GM20000 (cell line): Measurements from ENCODE around the gene TMC1.

Experiments
- DNase-seq: peaks from one replicate; pipeline ENCODE4 v3.0.0; 2012; ENCODE audit warnings: low spot score
- CTCF ChIP-seq: IDR thresholded peaks from 2 replicates; pipeline ENCODE4 v1.5.1; 2012; ENCODE audit warnings: mild to moderate bottlenecking, control low read depth; ENCODE audit errors: extremely low read depth, missing control alignments

TMC1 gene

DNA sequence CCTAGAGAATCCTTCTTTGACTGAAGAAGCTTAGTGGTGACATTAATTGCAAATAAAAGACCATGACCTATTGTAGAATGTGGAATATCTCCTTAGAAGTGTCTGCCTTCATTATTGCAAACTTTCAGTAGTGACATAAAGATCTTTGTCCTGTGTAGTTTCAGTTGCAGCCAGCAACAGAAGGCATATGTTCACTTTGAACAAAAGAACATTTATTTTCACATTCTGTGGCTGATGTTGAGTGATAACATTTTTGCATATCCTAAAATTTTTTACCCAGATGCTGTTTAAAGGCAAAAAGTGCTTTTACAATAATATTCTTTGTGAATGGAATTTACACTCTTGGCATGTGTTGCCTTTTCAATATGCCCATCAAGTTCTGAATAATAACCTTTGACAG lies 165.9 kb downstream of the TMC1 start:
- no peak for TF ChIP-seq CTCF
- no peak for DNase-seq

DNA sequence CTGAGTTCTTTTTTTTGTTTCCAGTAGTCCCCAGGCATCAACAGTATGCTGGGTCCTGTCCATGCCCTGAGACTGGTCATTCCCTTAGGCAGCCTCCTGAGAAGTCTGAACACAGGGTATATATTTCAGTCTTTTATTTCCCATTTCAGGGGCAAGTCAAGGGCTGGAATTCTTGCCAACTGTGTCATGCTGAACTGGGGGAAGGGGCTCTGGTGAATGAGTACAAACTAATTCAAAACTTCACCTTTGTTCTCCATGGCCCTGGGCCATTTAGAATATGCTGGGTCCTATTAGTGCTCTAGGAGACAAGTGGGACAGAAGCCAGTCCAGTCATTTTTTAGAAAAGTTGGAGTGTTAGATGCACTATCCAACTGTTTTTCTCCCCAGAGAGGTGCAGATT lies 170.3 kb downstream of the TMC1 start:
- DNase-seq, result no peak
- TF ChIP-seq CTCF, result no peak

GRCh38 chr9:72695365-72695764 lies 174.0 kb downstream of the TMC1 start:
- DNase-seq, result no peak
- TF ChIP-seq CTCF, result no peak

GRCh38 chr9:72696511-72696910 lies 175.1 kb downstream of the TMC1 start:
- TF ChIP-seq CTCF, result no peak
- DNase-seq, result no peak

DNA sequence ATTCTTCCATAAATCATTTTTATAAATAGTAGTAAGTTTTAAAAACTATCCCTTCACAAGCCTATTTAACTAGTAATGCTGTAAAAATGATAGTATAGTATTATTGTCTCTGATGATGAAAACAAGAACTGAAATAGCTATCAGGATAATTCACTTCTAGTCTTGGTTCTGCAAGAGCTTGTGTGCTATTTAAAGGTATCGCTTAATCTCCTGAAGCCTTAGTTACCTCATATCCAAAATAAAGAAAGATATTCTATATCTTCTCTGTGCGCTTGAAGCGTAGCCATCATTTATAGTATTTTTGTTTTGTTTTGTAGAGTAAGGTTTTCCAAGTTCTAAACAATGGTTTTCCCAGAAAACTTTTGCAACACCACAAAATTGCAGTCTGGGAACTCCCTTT lies 180.1 kb downstream of the TMC1 start:
- no peak for DNase-seq
- no peak for TF ChIP-seq CTCF

- TF ChIP-seq CTCF, result no peak
- DNase-seq, result no peak
These were observed 182.2 kb downstream of the TMC1 start for GRCh38 chr9:72703574-72703973.

GRCh38 chr9:72704688-72705375 lies 183.4 kb downstream of the TMC1 start:
- DNase-seq, result no peak

More at GRCh38 chr9:72704688-72705375, 183.4 kb downstream of the TMC1 start:
- TF ChIP-seq CTCF, result no peak
